HG03196 (cell line): ENCODE data around the gene PPP2R2B.
A peak's percentile ranks its signal among the peaks of the same experiment; 100 is the strongest.
"Not testable (repeated sequence)": the region's sequence is repeated elsewhere in the genome, so short reads cannot be mapped to it uniquely, and the experiment has no call there.

ENCODE experiments used
- ATAC-seq: cut with Tn5 transposase; IDR thresholded peaks from one replicate; pipeline ENCODE4 v1.9.1; 2021; ENCODE audit not compliant: unreplicated experiment

The PPP2R2B gene

DNA sequence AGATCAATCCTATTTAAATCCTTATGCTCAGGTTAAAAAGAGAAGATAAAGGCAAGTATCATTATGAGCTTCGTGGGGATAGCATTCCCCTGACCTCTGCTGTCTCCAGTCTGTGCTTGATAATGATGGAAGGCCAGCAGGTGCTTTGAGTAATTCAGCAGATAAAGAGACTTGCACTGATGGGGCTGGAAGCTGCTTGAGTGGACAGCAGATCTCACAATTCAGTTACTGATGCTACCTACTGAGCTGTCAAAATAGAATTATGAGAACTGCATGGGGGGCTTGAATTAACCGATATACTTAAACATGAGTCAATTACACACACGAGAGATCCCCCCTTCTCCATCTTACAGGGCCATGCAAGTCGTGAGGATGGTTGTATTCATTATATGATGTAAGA is 254.9 kb downstream of the PPP2R2B start:
- ATAC-seq, result no peak

DNA sequence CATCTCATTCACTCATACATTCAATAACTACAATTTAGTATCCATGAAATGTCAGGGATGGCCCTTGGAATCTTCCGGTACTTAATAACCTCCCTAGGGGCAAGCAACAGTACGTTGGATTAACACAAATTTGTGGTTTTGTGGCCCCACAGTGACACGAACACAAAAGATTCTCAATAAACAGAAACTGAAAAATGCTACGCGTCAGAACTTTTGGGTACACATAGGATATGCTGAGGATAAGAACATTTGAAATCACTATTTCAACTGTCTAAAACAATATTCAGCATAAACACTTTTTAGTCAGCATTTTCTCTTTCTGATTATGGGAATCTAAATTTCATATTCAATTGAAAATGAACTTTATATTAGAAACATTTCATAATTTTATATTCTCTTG is 255.5 kb downstream of the PPP2R2B start:
- no peak for ATAC-seq

DNA sequence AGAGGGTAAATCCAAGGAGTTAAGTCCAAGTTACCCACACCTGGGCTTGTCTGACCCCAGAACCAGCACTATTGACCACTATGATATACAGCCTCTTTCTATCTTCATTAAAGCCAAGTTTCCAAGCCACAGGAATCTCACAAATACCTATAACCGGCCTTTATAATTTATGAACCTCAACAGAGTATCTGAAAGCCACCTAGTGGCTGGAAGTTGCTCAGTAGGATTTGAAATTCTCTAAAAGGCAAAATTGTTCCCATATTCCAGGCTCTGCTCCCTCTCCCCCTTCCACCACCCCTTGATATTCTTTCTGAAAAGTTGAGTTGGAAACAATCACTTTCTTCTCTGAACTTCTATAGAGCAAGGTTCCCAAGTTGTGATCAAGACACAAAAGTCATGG is 256.2 kb downstream of the PPP2R2B start:
- ATAC-seq, result no peak

DNA sequence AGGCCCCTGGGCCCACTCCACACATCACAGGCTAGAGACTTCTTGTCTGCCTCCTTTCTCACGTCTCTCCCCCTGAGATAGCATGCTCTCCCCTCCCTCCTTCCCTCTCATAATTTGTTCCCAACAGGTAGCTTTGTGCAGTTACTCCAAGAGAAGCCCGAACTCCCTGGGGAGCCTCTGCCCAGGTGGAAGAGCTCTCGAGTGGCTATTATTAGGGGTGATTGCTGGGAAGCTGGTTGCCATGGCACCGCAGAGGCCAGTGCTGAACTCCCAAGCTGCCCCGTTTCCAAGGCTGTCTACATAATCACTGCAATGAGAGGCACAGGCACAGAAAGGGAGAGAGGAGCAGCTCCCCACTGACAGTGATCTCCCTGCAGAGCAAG is 257.9 kb downstream of the PPP2R2B start:
- no peak for ATAC-seq

DNA sequence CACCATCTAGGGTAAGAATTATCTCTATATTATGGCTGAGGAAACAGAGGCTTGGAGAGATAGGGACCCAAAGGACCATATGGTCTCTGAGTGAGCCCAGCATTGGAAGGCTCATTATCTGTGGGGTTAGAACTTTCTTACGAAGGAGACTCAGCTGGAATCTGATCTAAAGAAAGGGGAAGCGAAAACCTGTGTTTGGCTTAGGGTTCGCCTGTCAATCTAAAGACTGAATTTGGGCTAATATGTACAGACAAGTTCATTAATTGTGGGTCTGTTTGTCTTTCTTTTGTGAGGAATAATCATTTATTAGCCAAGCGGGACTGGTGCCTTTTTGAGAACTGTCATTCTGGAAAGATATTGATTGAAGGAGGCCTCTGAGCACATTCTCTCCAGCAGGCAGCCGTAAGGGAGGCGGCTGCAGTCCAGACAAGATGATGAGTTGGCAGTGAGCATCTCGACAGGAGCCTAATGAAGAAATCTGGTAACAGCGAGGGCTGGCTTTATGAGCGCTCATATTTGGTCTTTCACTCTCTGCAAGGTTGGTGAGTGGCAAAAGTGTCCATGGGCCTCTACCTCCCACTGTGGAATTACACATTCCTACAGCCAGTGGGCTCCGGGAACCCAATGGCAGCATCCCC is 258.4 kb downstream of the PPP2R2B start:
- ATAC-seq, result no peak

DNA sequence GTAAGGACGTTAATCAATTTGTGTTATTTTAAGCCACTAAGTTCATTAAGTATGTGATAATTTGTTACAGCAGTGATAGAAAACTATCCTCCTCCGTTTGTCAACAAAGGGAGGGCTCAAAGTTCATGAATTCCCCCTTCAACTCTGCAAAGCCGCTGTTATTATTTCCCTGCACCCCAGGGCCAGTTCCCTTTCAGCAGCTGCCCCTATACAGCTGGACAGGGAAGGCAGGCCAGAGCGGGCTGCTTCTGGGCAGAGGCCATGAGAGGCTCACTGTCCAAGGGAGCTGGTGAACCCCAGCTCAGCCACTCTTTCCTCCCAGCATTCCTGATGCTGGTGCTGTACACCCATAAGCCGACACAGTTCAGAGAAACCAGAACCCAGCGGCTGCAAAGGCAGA is 260.1 kb downstream of the PPP2R2B start:
- no peak for ATAC-seq

DNA sequence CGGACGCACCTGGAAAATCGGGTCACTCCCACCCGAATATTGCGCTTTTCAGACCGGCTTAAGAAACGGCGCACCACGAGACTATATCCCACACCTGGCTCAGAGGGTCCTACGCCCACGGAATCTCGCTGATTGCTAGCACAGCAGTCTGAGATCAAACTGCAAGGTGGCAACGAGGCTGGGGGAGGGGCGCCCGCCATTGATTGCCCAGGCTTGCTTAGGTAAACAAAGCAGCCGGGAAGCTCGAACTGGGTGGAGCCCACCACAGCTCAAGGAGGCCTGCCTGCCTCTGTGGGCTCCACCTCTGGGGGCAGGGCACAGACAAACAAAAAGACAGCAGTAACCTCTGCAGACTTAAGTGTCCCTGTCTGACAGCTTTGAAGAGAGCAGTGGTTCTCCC is 268.8 kb downstream of the PPP2R2B start:
- ATAC-seq, result not testable (repeated sequence)

DNA sequence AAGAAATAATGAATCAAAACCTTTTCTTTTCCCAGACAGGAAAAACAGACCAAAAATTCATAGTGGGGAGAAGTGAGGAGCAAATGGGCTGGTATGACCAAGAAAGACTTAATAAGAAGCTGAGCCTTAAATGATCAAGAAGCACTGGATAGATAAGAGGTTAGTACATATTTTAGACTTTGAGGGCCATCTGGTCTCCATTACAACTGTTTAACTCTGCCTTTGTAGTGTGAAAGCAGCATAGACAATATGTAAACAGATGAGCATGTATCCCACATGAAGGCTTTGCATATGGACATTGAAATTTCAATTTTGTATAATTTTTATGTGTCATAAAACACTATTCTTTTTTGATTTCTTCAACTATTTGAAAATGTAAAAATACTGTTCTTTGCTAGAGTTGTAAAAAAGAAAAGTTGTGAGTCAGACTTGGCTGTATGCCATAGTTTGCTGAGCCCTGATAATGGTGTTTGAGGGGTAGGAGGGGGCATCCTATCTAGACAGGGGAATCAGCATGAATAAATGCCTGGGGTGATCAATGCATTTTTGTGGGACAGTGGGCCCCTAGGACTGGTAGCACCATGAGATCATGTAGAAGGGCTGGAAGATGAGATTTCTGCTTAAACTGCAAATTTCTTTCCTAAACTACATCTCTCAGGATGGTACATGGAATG is 270.8 kb downstream of the PPP2R2B start:
- ATAC-seq, result no peak

DNA sequence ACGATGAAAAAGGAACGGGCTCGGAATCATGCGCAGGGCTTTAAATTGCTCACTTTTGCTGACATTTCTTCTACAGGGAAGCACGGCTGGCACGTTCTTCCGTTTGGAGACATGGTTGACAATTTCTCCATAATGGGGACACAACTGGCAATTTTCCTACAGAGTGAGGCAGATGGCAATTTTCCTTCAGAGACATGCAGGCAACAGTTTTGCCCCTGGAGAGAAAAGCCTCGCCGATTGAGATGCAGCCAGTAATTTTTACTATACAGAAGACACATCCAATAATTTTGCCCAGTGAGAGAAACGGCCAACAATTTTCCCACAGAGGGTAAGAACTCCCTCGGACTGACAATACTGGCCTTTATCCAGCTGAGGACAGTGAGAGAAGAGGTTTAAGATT is 271.7 kb downstream of the PPP2R2B start:
- ATAC-seq, result no peak

DNA sequence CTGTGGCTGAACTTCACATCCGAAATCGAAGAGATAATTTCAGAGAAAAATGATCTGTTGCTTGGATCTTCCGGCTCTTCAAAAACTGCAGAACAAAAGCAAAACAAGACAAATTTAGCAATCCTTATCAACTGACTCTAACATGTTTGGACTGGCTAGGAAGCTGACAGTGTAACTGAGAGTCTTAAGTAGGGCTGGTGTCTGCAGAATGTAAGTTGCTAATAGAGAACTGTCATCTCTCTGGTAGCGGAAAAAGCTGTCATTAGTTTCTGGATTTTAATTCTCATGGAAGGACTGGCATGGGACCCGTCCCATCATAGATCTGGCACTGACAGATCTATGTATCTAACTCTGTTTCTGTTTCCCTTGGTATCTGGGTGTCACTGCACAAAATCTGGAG is 278.2 kb downstream of the PPP2R2B start:
- no peak for ATAC-seq

DNA sequence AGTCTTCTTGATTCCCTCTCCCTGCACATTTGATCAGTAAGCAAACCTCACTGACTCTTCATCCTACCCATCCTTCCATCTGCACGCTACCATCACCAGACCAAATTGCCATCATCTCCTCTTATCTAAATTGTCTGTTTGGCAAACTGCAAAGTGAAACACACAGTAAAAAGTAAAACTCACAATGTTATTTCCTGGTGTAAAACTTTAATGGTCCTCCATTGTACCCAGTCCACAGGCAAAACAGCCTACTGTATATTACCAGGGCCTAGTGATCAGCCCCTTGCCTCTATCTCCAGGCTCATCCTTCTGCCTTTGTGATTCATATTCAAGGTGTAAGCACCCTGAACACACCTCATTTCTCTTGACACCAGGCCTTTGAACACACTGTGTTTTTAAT is 279.3 kb downstream of the PPP2R2B start:
- no peak for ATAC-seq

DNA sequence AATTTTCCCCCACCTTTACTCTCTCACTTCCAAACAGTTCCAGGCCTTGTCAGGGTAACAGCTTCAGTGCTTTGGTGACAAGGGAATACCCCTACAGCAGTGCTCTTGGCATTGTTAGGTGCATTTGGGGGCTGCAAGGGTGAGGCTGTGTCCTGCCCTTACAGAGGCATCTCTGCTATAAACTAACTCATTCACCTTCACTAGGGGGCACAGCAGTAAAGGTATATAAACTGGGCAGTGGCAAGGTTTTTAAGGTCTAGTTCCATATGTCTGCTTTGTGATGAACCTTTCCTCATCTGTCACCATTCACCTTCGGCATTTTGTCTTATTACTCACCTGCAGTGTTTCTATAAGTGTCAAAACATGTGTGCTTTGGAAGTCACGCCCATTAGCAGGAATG is 283.5 kb downstream of the PPP2R2B start:
- no peak for ATAC-seq

DNA sequence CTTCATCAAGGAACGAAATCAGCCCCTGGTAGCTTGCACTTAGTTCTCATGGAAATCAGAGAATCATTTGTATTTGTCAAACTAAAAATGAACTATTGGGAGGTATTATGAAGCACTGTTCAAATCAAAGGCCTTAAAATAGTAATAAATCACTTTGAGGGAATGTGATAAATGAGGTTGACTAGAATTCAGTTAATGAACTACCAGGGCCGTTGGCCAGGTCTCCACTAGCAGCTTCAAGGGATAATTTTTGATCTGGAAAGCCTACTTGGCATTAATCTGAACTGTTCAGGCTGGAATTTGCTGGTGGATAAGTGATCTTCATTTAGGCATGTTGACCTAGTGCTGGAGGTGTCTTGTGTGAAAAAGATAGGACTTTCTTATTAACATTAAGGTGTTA is 286.2 kb downstream of the PPP2R2B start:
- ATAC-seq, result no peak

DNA sequence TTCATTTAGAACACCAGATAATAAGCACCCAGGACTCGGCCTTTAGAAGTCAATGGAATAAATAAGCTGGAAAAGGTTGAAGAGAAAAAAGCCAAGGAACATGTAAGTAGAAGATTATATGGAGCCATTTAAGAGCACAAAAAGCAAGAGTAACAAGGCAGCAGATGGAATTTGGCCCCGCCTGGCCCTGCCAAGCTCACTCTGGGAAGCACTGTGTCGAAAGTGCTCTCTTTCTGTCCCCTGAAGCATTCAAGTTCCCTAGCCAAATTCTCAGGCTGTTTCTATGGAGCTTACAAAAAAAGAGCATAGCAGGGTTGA is 289.6 kb downstream of the PPP2R2B start:
- no peak for ATAC-seq

DNA sequence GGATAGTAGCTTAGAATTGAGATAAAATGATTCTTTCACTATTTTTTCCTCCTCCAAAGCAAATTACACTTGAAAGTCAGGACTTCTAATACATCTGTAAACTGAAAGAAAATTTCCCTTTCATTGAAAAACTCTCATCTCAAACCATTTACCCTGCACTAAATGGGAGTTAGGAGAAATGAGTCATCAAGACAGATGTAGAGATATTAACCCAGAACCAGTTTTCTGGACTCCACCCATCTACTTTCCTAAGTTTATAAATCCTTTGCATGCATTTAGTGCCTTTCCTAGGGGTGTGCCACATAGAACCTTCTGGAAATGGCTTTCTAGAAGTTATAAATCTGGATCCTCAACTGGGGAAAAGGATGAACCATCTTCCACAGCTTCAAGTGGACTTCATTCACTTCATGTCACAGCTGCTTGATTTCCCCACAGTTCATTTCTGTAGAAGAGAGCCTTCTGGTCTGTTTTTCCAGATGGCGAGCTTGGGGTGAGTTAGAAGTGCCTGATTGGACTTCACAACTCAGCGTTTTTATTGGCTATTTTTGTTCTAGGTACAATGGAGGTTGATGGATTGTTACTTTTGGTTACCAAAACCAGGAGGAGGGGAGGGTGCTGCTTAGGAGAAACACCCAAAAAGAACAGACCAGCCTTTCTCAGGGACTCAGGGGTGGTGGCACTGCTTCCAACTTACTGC is 290.1 kb downstream of the PPP2R2B start:
- no peak for ATAC-seq

DNA sequence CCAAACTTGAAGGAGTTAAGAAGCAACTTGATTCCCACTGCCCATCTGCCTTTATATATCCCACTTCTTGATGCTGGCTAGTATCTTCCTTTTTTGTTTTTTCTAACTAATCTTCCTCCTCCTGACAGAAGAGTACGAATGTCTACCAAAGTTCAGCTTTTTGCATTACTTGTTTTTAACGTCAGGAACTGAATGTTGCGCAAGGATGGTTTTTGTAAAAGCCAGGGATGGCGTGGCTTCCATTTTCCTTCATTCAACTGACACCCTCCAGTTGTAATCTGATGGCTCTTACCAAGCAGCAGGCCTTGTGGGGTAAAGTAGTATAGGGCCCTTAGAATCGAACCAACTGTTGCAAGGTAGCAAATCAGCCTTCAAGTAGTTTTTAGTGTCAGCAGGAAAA is 291.8 kb downstream of the PPP2R2B start:
- no peak for ATAC-seq

DNA sequence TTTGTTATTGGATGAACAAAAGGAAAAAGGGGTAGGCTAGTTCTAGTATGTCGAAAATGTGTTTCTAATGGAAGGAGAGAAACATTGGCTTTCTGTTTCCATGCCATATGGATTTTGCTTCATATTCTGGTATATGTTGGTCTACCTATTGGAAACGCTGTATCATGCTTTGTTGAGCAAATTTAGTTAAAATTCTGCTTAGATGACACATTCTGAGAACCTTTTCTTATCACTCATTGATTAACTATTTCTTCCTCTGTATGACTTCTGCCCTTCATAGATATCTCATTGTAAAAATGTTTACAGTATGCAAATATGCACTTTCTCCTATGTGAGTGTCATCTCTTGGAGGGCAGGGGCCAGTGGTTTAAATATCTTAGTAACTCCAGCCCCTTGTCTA is 293.8 kb downstream of the PPP2R2B start:
- ATAC-seq, result no peak

DNA sequence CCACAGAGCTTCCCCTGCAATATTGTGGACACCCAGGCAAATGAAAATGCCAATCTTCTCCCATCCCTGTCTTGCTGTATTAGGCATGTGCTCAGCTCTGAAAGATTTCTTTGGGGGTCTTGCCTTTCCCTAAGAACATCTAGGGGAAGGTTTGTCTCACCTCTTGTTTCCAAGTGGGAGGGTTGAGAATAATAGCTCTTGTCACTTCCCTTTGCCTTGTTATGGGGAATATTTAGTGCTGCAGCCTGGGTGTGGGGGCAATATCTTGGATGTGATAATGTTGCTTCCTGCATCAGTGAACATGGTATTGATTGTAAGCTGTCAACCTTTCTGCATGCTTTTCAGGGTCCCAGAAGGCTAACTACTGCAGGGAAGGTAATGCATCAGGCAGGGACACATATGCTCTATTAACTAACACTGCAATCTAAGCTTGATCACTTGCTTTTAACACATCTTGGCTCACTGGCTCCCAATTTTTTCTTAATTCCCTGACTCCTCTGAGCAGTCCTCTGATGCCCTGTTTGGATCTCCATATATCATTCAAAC is 296.4 kb downstream of the PPP2R2B start:
- ATAC-seq, result no peak

DNA sequence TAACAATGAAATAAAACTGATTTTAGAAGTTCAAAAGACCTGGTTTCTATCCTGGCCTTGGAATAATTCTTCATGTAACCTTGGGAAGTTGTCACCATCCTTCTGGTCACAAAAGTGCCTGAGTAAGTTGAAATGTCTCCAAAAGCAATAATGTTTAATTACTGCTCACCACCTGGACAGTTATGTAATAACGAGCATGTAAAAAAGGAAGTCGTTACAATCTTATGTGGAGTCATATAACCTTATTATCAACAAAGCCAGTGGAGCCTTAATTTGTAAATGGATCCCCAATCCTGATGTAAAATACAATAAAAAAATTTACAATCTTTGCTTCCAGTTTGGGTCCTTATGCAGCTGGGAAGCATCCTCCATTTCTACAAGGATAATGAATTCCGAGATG is 298.3 kb downstream of the PPP2R2B start:
- ATAC-seq, result no peak

DNA sequence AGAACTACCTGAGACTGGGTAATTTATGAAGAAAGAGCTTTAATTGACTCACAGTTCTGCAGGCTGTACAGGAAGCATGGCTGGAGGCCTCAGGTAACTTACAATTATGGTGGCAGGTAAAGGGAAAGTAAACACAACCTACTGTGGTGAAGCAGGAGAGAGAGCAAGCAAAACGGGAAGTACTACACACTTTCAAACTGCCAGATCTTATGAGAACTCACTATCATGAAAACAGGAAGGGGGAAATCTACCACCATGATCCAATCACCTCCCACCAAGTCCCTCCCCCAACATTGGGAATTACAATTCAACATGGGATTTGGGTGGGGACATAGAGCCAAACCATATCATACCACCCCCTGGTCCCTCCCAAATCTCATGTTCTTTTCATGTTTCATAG is 303.8 kb downstream of the PPP2R2B start:
- ATAC-seq, result no peak

DNA sequence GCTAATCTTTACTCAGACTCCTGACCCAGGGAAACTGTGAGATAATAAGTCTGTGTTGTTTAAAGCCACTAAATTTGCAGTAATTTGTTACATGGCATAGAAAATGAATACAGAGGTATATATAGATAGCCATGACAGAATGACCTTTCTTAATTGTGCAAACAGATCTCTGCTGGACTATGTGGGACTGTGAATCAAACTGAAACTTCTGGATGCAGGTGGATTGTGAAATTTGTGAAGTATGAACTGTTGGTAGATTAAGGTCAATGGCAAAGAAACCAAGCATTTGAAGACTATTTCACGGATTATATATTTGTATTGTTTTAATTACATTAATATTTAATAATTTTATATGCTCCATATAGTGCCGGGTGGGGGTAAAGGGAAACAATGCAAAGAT is 310.4 kb downstream of the PPP2R2B start:
- ATAC-seq, result no peak

DNA sequence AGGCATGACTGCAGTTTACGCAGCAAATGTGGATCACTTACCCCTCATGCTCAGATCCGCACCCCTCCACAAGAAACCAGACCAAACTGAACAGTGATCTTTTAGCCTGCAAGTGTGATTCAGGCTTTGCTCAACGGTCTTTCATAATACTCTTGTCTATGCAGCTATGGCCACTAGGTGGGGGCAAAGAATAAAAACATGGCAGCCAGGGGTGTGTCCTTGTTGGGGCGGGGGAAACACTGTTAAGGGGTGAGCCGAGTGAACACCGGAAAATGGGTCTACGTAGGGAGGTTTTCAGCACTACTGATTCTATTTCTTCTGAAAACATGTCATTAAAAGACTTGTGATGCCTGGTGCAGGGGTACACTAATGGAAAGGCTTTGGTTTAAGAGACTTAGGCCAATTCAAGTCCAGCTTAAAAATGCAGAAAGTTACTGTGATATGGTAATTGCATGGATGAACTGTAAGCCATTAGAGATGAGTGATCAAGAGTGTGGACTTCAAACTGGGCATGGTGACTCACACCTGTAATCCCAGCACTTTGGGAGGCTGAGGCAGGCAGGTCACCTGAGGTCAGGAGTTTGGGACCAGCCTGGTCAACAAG is 312.7 kb downstream of the PPP2R2B start:
- peak; percentile 98 for ATAC-seq
